GM19025 (cell line): ENCODE measurements around the gene ZCCHC24.

Source experiments
- ATAC-seq: cut with Tn5 transposase; IDR thresholded peaks from one replicate; pipeline ENCODE4 v1.9.1; 2021; ENCODE audit warnings: mild to moderate bottlenecking, low read depth, moderate library complexity; ENCODE audit not compliant: unreplicated experiment

Gene ZCCHC24

GRCh38 chr10:79434223-79434687, 11.2 kb downstream of the ZCCHC24 start:
- no peak for ATAC-seq

- ATAC-seq = no peak
These were observed 11.9 kb downstream of the ZCCHC24 start for GRCh38 chr10:79433324-79434222.

- no peak for ATAC-seq
These were observed 13.3 kb downstream of the ZCCHC24 start for GRCh38 chr10:79431891-79432831.

- no peak for ATAC-seq
These were observed 14.0 kb downstream of the ZCCHC24 start for GRCh38 chr10:79431428-79431827.

- ATAC-seq = no peak
These were observed 14.5 kb downstream of the ZCCHC24 start for GRCh38 chr10:79430936-79431335.

- ATAC-seq = no peak
These were observed 15.0 kb downstream of the ZCCHC24 start for GRCh38 chr10:79430325-79430905.

- no peak for ATAC-seq
These were observed 15.7 kb downstream of the ZCCHC24 start for GRCh38 chr10:79429751-79430150.

GRCh38 chr10:79427965-79428364, 17.5 kb downstream of the ZCCHC24 start:
- no peak for ATAC-seq

GRCh38 chr10:79425074-79425532, 20.3 kb downstream of the ZCCHC24 start:
- ATAC-seq = no peak

- no peak for ATAC-seq
These were observed 21.0 kb downstream of the ZCCHC24 start for GRCh38 chr10:79424221-79425073.

GRCh38 chr10:79422178-79422892, 23.1 kb downstream of the ZCCHC24 start:
- no peak for ATAC-seq

GRCh38 chr10:79420974-79421688, 24.3 kb downstream of the ZCCHC24 start:
- no peak for ATAC-seq

- ATAC-seq = no peak
These were observed 26.4 kb downstream of the ZCCHC24 start for GRCh38 chr10:79418886-79419595.

- ATAC-seq = no peak
These were observed 27.1 kb downstream of the ZCCHC24 start for GRCh38 chr10:79418274-79418673.

- ATAC-seq = no peak
These were observed 27.7 kb downstream of the ZCCHC24 start for GRCh38 chr10:79417731-79418130.

- no peak for ATAC-seq
These were observed 28.2 kb downstream of the ZCCHC24 start for GRCh38 chr10:79417266-79417665.

- no peak for ATAC-seq
These were observed 28.7 kb downstream of the ZCCHC24 start for GRCh38 chr10:79416578-79417255.
